Suprapubic skin (tissue), 4 donors: ENCODE data around the gene TRIL. TPM values are rescaled to one million over a fixed set of nuclear protein-coding genes. Genes with fewer than 3 reads are reported as not detected.

Experiments
- DNase-seq, 2 donors: peaks; one replicate each; pipeline ENCODE4 v3.0.0-alpha.2; 2019; ENCODE audit warnings: low spot score in 2 of 2
- H3K27ac ChIP-seq: fragments of 200-600 bp; sonication (generic); one replicate; pipeline ENCODE4 v1.5.1; 2019
- H3K27me3 ChIP-seq: fragments of 200-600 bp; sonication (generic); one replicate; pipeline ENCODE4 v1.5.1; 2019
- H3K36me3 ChIP-seq: fragments of 200-600 bp; sonication (generic); one replicate; pipeline ENCODE4 v1.5.1; 2019
- H3K4me1 ChIP-seq: fragments of 200-600 bp; sonication (generic); one replicate; pipeline ENCODE4 v1.5.1; 2019
- H3K4me3 ChIP-seq: fragments of 200-600 bp; sonication (generic); one replicate; pipeline ENCODE4 v1.5.1; 2019; ENCODE audit warnings: mild to moderate bottlenecking
- H3K9me3 ChIP-seq: fragments of 200-600 bp; sonication (generic); one replicate; pipeline ENCODE4 v1.5.1; 2019
- CTCF ChIP-seq, 2 donors: fragments of 200-600 bp in 1 of 2; fragments of 450-650 bp in 1 of 2; sonication (generic) in 1 of 2; IDR thresholded peaks; one replicate each; pipeline ENCODE4 v1.5.1; 2016 to 2019; ENCODE audit warnings: antibody characterized with exemption in 2 of 2, mild to moderate bottlenecking in 1 of 2, moderate library complexity in 1 of 2
- EP300 ChIP-seq: sonication (generic); formaldehyde crosslinking; IDR thresholded peaks from one replicate; pipeline ENCODE4 v1.6.1; 2017; ENCODE audit warnings: antibody characterized with exemption
- POLR2A ChIP-seq, 2 donors: fragments of 450-650 bp; IDR thresholded peaks; one replicate each; pipeline ENCODE4 v1.6.1; 2017; ENCODE audit warnings: antibody characterized with exemption in 2 of 2, mild to moderate bottlenecking in 2 of 2, moderate library complexity in 2 of 2
- POLR2AphosphoS5 ChIP-seq, 3 donors: sonication (generic); formaldehyde crosslinking; IDR thresholded peaks; one replicate each; pipeline ENCODE4 v1.6.1; 2017; ENCODE audit warnings: antibody characterized with exemption in 3 of 3
- WGBS: methylation state at CpG from one replicate; pipeline ENCODE4 v1.1.5; 2018; 5-methylcytosine and 5-hydroxymethylcytosine counted together
- total RNA-seq, 4 donors: library from RNA; depleted of rRNA; stranded (reverse); fragments of >200 nt; gene quantifications; one replicate each; pipeline ENCODE4 v1.1.0, GENCODE V29; 2016

The TRIL gene
- total RNA-seq, 4 donors from 2014 or later, result 1.4 to 6.0 (median 2.9) TPM

GRCh38 chr7:28957751-28958234 lies 337 bp downstream of the TRIL start:
- no peak for DNase-seq
- peak overlapping the region; percentile 66 for H3K27ac ChIP-seq
- TF ChIP-seq POLR2A (IDR thresholded peaks at IDR 0.05) (no peak), CTCF (IDR thresholded peaks at IDR 0.05) (no peak), EP300 (no peak), POLR2AphosphoS5 (IDR thresholded peaks at IDR 0.05) (no peak)
- H3K9me3 ChIP-seq, result no peaks in the 10 kb centered on the region
- H3K27me3 ChIP-seq, result peaks cover 13% of the 10 kb centered on the region
- H3K4me3 ChIP-seq, result peak overlapping the region; percentile 57
- peaks cover 45% of the 10 kb centered on the region for H3K4me1 ChIP-seq
- 6% methylated on average over 16 of the region's 47 CpGs for WGBS
- H3K36me3 ChIP-seq, result no peaks in the 10 kb centered on the region

- DNase-seq, result peak in 1 of 2 donors; percentile 75
- no peaks in the 10 kb centered on the region for H3K9me3 ChIP-seq
- H3K27ac ChIP-seq, result no peak overlapping the region
- H3K4me1 ChIP-seq, result peaks cover 45% of the 10 kb centered on the region
- WGBS, result 0% methylated on average over 30 of the region's 59 CpGs
- TF ChIP-seq POLR2AphosphoS5 (IDR thresholded peaks at IDR 0.05) (no peak), POLR2A (IDR thresholded peaks at IDR 0.05) (no peak), CTCF (IDR thresholded peaks at IDR 0.05) (no peak), EP300 (no peak)
- H3K4me3 ChIP-seq, result peak overlapping the region; percentile 57
- no peaks in the 10 kb centered on the region for H3K36me3 ChIP-seq
- peaks cover 13% of the 10 kb centered on the region for H3K27me3 ChIP-seq
These were observed 923 bp downstream of the TRIL start for GRCh38 chr7:28957064-28957750.

- 2% methylated on average over 11 of the region's 39 CpGs for WGBS
- H3K36me3 ChIP-seq, result no peaks in the 10 kb centered on the region
- H3K4me3 ChIP-seq, result peak overlapping the region; percentile 57
- peak; percentile 78 to 79 for DNase-seq
- peak overlapping the region; percentile 10 for H3K27ac ChIP-seq
- H3K27me3 ChIP-seq, result peaks cover 13% of the 10 kb centered on the region
- H3K9me3 ChIP-seq, result no peaks in the 10 kb centered on the region
- peaks cover 45% of the 10 kb centered on the region for H3K4me1 ChIP-seq
- TF ChIP-seq CTCF (IDR thresholded peaks at IDR 0.05), result peak; percentile 26 to 52
- no peak for TF ChIP-seq POLR2AphosphoS5 (IDR thresholded peaks at IDR 0.05)
These were observed 1.5 kb downstream of the TRIL start for GRCh38 chr7:28956608-28957063.

GRCh38 chr7:28955718-28956607 lies 2.2 kb downstream of the TRIL start:
- Histone ChIP-seq H3K36me3 (no peaks in the 10 kb centered on the region), H3K27ac (peak overlapping the region; percentile 10), H3K9me3 (no peaks in the 10 kb centered on the region), H3K4me1 (peaks cover 45% of the 10 kb centered on the region), H3K27me3 (peaks cover 13% of the 10 kb centered on the region), H3K4me3 (peak overlapping the region; percentile 57)
- DNase-seq, result peak; percentile 85 to 89
- TF ChIP-seq POLR2A (IDR thresholded peaks at IDR 0.05), result no peak
- no peak for TF ChIP-seq POLR2AphosphoS5 (IDR thresholded peaks at IDR 0.05)
- TF ChIP-seq EP300, result no peak
- peak; percentile 14 to 76 for TF ChIP-seq CTCF (IDR thresholded peaks at IDR 0.05)
- WGBS, result 2% methylated on average over 10 of the region's 104 CpGs

GRCh38 chr7:28955356-28955717 lies 2.8 kb downstream of the TRIL start:
- H3K36me3 ChIP-seq, result no peaks in the 10 kb centered on the region
- TF ChIP-seq POLR2A (IDR thresholded peaks at IDR 0.05) (no peak), POLR2AphosphoS5 (IDR thresholded peaks at IDR 0.05) (no peak), CTCF (IDR thresholded peaks at IDR 0.05) (no peak), EP300 (no peak)
- peaks cover 13% of the 10 kb centered on the region for H3K27me3 ChIP-seq
- H3K4me1 ChIP-seq, result peaks cover 45% of the 10 kb centered on the region
- 58% methylated on average over 3 of the region's 22 CpGs for whole genome bisulfite sequencing
- no peaks in the 10 kb centered on the region for H3K9me3 ChIP-seq
- H3K27ac ChIP-seq, result peak overlapping the region; percentile 10
- no peak for DNase-seq
- peak overlapping the region; percentile 57 for H3K4me3 ChIP-seq
